Measurements from ENCODE around the gene OSBPL10. TPM values are rescaled to one million over a fixed set of nuclear protein-coding genes. Genes with fewer than 3 reads are reported as not detected.

Gene OSBPL10
- total and polyA plus RNA-seq, 2 of the 8 experiments (the other 6 are each of a cell fraction or from before 2014, with no cell fraction given), result 26.2 to 86.7 TPM

- POLR2A ChIA-PET (ENCODE audit: partially characterized antibody), result interaction anchor here (1.0 to 2.6 kb wide), 8 partner anchors 10 to 225 kb away, joined by 3 to 30 read pairs (median 6); partner anchors contain the start of genes OSBPL10 and ZNF860
- Histone ChIP-seq H2BK12ac (ENCODE audit: low read depth, low read length) (peak overlapping the region; percentile 98), H2BK15ac (ENCODE audit: low read length) (no peak overlapping the region), H3K4ac (replicated peaks; ENCODE audit: insufficient read length, low read depth, low read length) (peak overlapping the region; percentile 75), H3K27ac (ENCODE audit: low read depth, low read length) (peak overlapping the region; percentile 78), H3K23me2 (ENCODE audit: low read depth, low read length) (peaks cover 2% of the 10 kb centered on the region), H3K23ac (ENCODE audit: insufficient read length) (no peak overlapping the region), H3K79me2 (ENCODE audit: control insufficient read depth in 1 of 2, insufficient read depth in 2 of 2, low read length in 2 of 2) (peaks cover 8 to 81% of the 10 kb centered on the region in 2 experiments), H2AFZ (ENCODE audit: low read length) (no peak overlapping the region), H2BK20ac (ENCODE audit: low read length) (peak overlapping the region; percentile 93), H3K4me1 (replicated peaks in 1 of 4; ENCODE audit: control insufficient read depth in 3 of 4, insufficient read depth in 4 of 4, low read length in 3 of 4) (peaks cover 2 to 29% (median 16%) of the 10 kb centered on the region in 4 experiments), H3K18ac (ENCODE audit: extremely low read depth, low read length) (peak overlapping the region; percentile 97), H3K79me1 (ENCODE audit: low read depth, low read length) (no peaks in the 10 kb centered on the region; the same call in 1 of the 2 replicates), H3K4me2 (ENCODE audit: insufficient read depth in 1 of 2, low read depth in 2 of 2, low read length in 2 of 2) (peak overlapping the region; percentile 64 to 85), H3K9ac (replicated peaks in 1 of 4; ENCODE audit: extremely low read depth in 1 of 4, low read depth in 3 of 4, low read length in 3 of 4) (peak overlapping the region in 3 of 4 experiments; percentile 22 to 63 (median 45); a peak in 4 of 7 replicates), H3K4me3 (ENCODE audit: extremely low read depth in 1 of 4, insufficient read depth in 2 of 4, low read depth in 3 of 4, low read length in 4 of 4) (peak overlapping the region; percentile 26 to 52 (median 33)), H4K8ac (ENCODE audit: extremely low read depth, insufficient read depth, low read length) (no peak overlapping the region), H4K91ac (replicated peaks; ENCODE audit: insufficient read length, low read length) (peak overlapping the region; percentile 97), H3K27me3 (replicated peaks in 1 of 4; ENCODE audit: control insufficient read depth in 3 of 4, extremely low read depth in 1 of 4, insufficient read depth in 3 of 4, low read length in 3 of 4) (no peaks in the 10 kb centered on the region), H4K5ac (ENCODE audit: insufficient read length, low read depth, low read length) (peak overlapping the region; percentile 89), H3K56ac (replicated peaks; ENCODE audit: insufficient read length, low read depth, low read length) (peak overlapping the region; percentile 11), H2BK5ac (ENCODE audit: low read depth, low read length) (peak overlapping the region; percentile 90), H3K9me3 (ENCODE audit: insufficient read depth in 2 of 2, low read depth in 1 of 2, low read length in 1 of 2) (peaks cover 10 to 16% of the 10 kb centered on the region in 2 experiments), H3K14ac (ENCODE audit: insufficient read length) (no peak overlapping the region), H2BK120ac (replicated peaks; ENCODE audit: low read depth, low read length) (peak overlapping the region; percentile 67), H2AK5ac (ENCODE audit: low read depth, low read length) (peak overlapping the region; percentile 76; the same call in 1 of the 2 replicates), H4K20me1 (replicated peaks in 1 of 2; ENCODE audit: control insufficient read depth in 1 of 2, insufficient read depth in 2 of 2, low read length in 2 of 2) (no peaks in the 10 kb centered on the region), H3K36me3 (ENCODE audit: control insufficient read depth in 2 of 4, insufficient read depth in 4 of 4, low read length in 3 of 4) (peaks cover 0 to 10% (median 4%) of the 10 kb centered on the region in 4 experiments; a peak in 4 of 8 replicates)
- FAIRE-seq (peak; percentile 75), DNase-seq (ENCODE audit: low read depth in 1 of 2, low spot score in 2 of 2) (peak in 1 of 2 experiments; percentile 52)
- WGBS, 2 experiments (ENCODE audit: extremely low coverage in 1 of 2, insufficient coverage in 1 of 2, insufficient read length in 1 of 2, insufficient replicate concordance in 2 of 2, low coverage in 1 of 2, low lambda C conversion rate in 2 of 2, missing lambda C conversion rate in 1 of 2), result 5% methylated on average over 7 of the region's 7 CpGs; no CpG with 5 or more reads in 1 of the 2 experiments
- CTCF ChIA-PET (ENCODE audit: partially characterized antibody), result interaction anchor here (0.5 to 2.6 kb wide), 7 partner anchors 9 to 289 kb away, joined by 3 to 10 read pairs (median 4); no protein-coding TSS in a partner anchor
- TF ChIP-seq SIX5 (IDR thresholded peaks at IDR 0.05; ENCODE audit: low read depth, low read length) (no peak), SIN3A (conservative IDR thresholded peaks at IDR 0.05 in 1 of 2, IDR thresholded peaks at IDR 0.05 in 1 of 2; ENCODE audit: low read depth in 1 of 2, low read length in 2 of 2) (0 out of 4 replicates have a peak, but pooled peaks of 1 of the 2 experiments have one; percentile 32), HDAC6 (IDR thresholded peaks at IDR 0.05; ENCODE audit: low read depth, low read length) (no peak), CHD1 (IDR thresholded peaks at IDR 0.05; ENCODE audit: low read depth, low read length) (no peak), TAF7 (optimal IDR thresholded peaks at IDR 0.05; ENCODE audit: borderline replicate concordance, low read depth, low read length) (peak; percentile 39), CTBP2 (IDR thresholded peaks at IDR 0.05; ENCODE audit: borderline replicate concordance, insufficient read depth, insufficient read length, low read length) (no peak), NRF1 (IDR thresholded peaks at IDR 0.05; ENCODE audit: low read depth, low read length) (no peak), USF2 (IDR thresholded peaks at IDR 0.05; ENCODE audit: low read length) (no peak), CBX5 (IDR thresholded peaks at IDR 0.05; ENCODE audit: low read depth, low read length) (no peak)
Measured at GRCh38 chr3:31959951-31960792, 20.9 kb downstream of the OSBPL10 start.
